Pancreas (tissue), 10 donors: Measurements from ENCODE around the gene PPP1R3C. TPM values are rescaled to one million over a fixed set of nuclear protein-coding genes. Genes with fewer than 3 reads are reported as not detected.

Experiments
- ATAC-seq, 4 donors: fragments of 200-7000 bp; cut with Tn5 transposase; one replicate each; pipeline versions ENCODE4 v1.8.0 to v1.9.1; 2020; ENCODE audit warnings: mild to moderate bottlenecking in 4 of 4, moderate library complexity in 4 of 4
- DNase-seq, 6 donors: peaks; one replicate each; pipeline ENCODE4 v3.0.0-alpha.2; 2020
- FAIRE-seq: peaks from 2 replicates; lab custom pipeline; 2012; peaks lifted over from hg19 to GRCh38; lab: Jason Lieb, UNC
- H3K27ac ChIP-seq, 4 donors: fragments of 200-600 bp; sonication (generic); 1 replicate in 3 of 4; 2 replicates in 1 of 4; pipeline versions ENCODE4 v1.5.0 to v1.8.0; 2020
- H3K27me3 ChIP-seq, 4 donors: fragments of 200-600 bp; one replicate each; pipeline ENCODE4 v1.8.0; 2021
- H3K36me3 ChIP-seq, 3 donors: fragments of 200-600 bp; sonication (generic) in 1 of 3; one replicate each; pipeline versions ENCODE4 v1.5.0 to v1.8.0; 2020 to 2021
- H3K4me1 ChIP-seq, 3 donors: fragments of 200-600 bp; one replicate each; pipeline ENCODE4 v1.8.0; 2021
- H3K4me3 ChIP-seq, 4 donors: fragments of 200-600 bp; sonication (generic) in 2 of 4; one replicate each; pipeline versions ENCODE4 v1.5.0 to v1.8.0; 2020 to 2021
- H3K9me3 ChIP-seq, 4 donors: fragments of 200-600 bp; one replicate each; pipeline ENCODE4 v1.8.0; 2021
- CTCF ChIP-seq, 4 donors: fragments of 200-600 bp; sonication (generic) in 3 of 4; IDR thresholded peaks; one replicate each; pipeline versions ENCODE4 v1.5.0 to v1.8.0; 2021; ENCODE audit warnings: antibody characterized with exemption in 4 of 4
- WGBS, 2 donors: extraction: QIAGEN DNeasy Blood & Tissue Kit; methylation state at CpG; one replicate each; pipeline ENCODE4 v1.1.7; 2013; 5-methylcytosine and 5-hydroxymethylcytosine counted together
- intact Hi-C, 3 donors: fragments of 100-400 bp; cut with DNase I; formaldehyde crosslinking; loops; one replicate each; pipeline versions ENCODE4 v1.11.1 to v1.14.2; 2022
- polyA plus RNA-seq, 2 donors: library from polyadenylated mRNA; stranded (reverse); fragments of 200-250 nt; gene quantifications; one replicate each; pipeline ENCODE4 v1.2.3, GENCODE V29; 2013
- total RNA-seq, 6 donors: library from RNA; stranded (reverse); fragmentation: NEBNext Ultra II Directional in 4 of 6; extraction: Animal tissue kit (Norgen Biotek cat#: 25700) in 4 of 6; gene quantifications; one replicate each; pipeline versions ENCODE4 v1.2.1 to v1.2.4, GENCODE V29; 2021 to 2023
- donor health status: healthy with polysubstance abuse.
- donor health status: DM: no; HTN: no; CAD: no; lungs with moderate emphysema.
- donor health status: DM: no; HTN: no; CAD: no.
- donor health status: control.
- donor health status: control.
- donor health status: Bipolar disorder and iron deficiency.
- donor health status: DM: yes; HTN: yes; CAD: no.
- donor health status: DM: no; HTN: no; CAD: no.
- donor health status: DM: no; HTN: no; CAD: no.
- donor health status: DM: yes; HTN: yes; CAD: no.

Gene PPP1R3C
- total and polyA plus RNA-seq, 8 donors, result 3.8 to 27.5 (median 14.3) TPM

GRCh38 chr10:91677911-91678310 lies 45.0 kb upstream of the PPP1R3C start:
- FAIRE-seq, result no peak
- Histone ChIP-seq H3K27me3 (no peaks in the 10 kb centered on the region), H3K36me3 (no peaks in the 10 kb centered on the region), H3K4me1 (no peaks in the 10 kb centered on the region), H3K4me3 (no peak overlapping the region), H3K9me3 (no peaks in the 10 kb centered on the region), H3K27ac (no peak overlapping the region)
- no peak for ATAC-seq
- no peak for DNase-seq
- WGBS, 2 donors, result 81 to 95% methylated on average over 2 of the region's 2 CpGs
- no peak for TF ChIP-seq CTCF (IDR thresholded peaks at IDR 0.05)
- intact Hi-C loops, result no loop called here

- H3K4me3 ChIP-seq, result no peak overlapping the region
- 44 to 55% methylated on average over 5 of the region's 5 CpGs for WGBS, 2 donors
- H3K27ac ChIP-seq, result no peak overlapping the region
- no peaks in the 10 kb centered on the region for H3K4me1 ChIP-seq
- DNase-seq, result no peak
- TF ChIP-seq CTCF (IDR thresholded peaks at IDR 0.05), result no peak
- no peaks in the 10 kb centered on the region for H3K9me3 ChIP-seq
- no peaks in the 10 kb centered on the region for H3K27me3 ChIP-seq
- intact Hi-C loops, result no loop called here
- FAIRE-seq, result no peak
- ATAC-seq, result no peak
- H3K36me3 ChIP-seq, result no peaks in the 10 kb centered on the region
These were observed 39.2 kb upstream of the PPP1R3C start for GRCh38 chr10:91672021-91672608.

- WGBS, 2 donors, result 65 to 81% methylated on average over 3 of the region's 3 CpGs
- intact Hi-C loops, result no loop called here
- FAIRE-seq, result no peak
- no peak for DNase-seq
- Histone ChIP-seq H3K27me3 (no peaks in the 10 kb centered on the region), H3K4me3 (no peak overlapping the region), H3K36me3 (no peaks in the 10 kb centered on the region), H3K9me3 (no peaks in the 10 kb centered on the region), H3K27ac (no peak overlapping the region), H3K4me1 (no peaks in the 10 kb centered on the region)
- no peak for ATAC-seq
- TF ChIP-seq CTCF (IDR thresholded peaks at IDR 0.05), result no peak
These were observed 36.0 kb upstream of the PPP1R3C start for GRCh38 chr10:91668913-91669312.

- Histone ChIP-seq H3K36me3 (no peaks in the 10 kb centered on the region), H3K27ac (no peak overlapping the region), H3K9me3 (no peaks in the 10 kb centered on the region), H3K4me1 (no peaks in the 10 kb centered on the region), H3K27me3 (no peaks in the 10 kb centered on the region), H3K4me3 (no peak overlapping the region)
- FAIRE-seq, result no peak
- TF ChIP-seq CTCF (IDR thresholded peaks at IDR 0.05), result no peak
- ATAC-seq, result no peak
- intact Hi-C loops, result no loop called here
- DNase-seq, result no peak
These were observed 33.0 kb upstream of the PPP1R3C start for GRCh38 chr10:91665842-91666241.

GRCh38 chr10:91664426-91664825 lies 31.6 kb upstream of the PPP1R3C start:
- no peaks in the 10 kb centered on the region for H3K4me1 ChIP-seq
- no peak overlapping the region for H3K27ac ChIP-seq
- intact Hi-C loops, result no loop called here
- 95 to 98% methylated on average over 2 of the region's 2 CpGs for WGBS, 2 donors
- no peaks in the 10 kb centered on the region for H3K9me3 ChIP-seq
- H3K27me3 ChIP-seq, result no peaks in the 10 kb centered on the region
- no peak for TF ChIP-seq CTCF (IDR thresholded peaks at IDR 0.05)
- DNase-seq (no peak), FAIRE-seq (no peak), ATAC-seq (no peak)
- H3K36me3 ChIP-seq, result no peaks in the 10 kb centered on the region
- H3K4me3 ChIP-seq, result no peak overlapping the region
